ENCODE results near the gene MYRIP. TPM values are rescaled to one million over a fixed set of nuclear protein-coding genes. Genes with fewer than 3 reads are reported as not detected.

MYRIP gene
- total and polyA plus RNA-seq, 10 of the 15 experiments (the other 5 are each of a cell fraction or from before 2014, with no cell fraction given): 0.03 to 0.08 (median 0.04) TPM; not detected in 6

DNA sequence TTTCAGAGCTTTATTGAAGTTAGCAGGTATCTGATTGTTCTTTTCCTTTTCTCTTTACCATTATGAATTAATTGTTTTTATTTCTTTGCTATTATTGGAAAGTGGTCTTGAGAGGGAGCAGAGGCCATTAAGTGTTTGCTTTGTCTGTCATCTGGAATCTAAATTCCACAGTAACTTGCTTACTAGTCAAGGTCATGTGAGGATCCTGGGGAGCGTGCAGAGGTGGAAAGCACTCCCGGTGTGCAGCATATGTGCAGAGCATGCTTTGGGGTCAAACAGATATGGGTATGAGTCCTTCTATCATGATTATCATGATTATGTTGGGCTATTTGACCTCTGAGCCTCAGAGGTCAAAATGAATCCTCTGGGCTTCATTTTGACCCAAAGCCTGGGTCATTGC is 96.4 kb downstream of the MYRIP start:
- intact Hi-C loops (cut with micrococcal nuclease; ENCODE audit: unreplicated experiment): no loop called here
- CTCF ChIA-PET: no interaction called here
- in situ Hi-C loops (cut with MboI): no loop called here
- no peak for DNase-seq (ENCODE audit: low read depth, low spot score)
- Histone ChIP-seq H3K79me2 (ENCODE audit: control insufficient read depth, insufficient read depth, low read length) (no peaks in the 10 kb centered on the region), H3K27me3 (replicated peaks in 1 of 2; ENCODE audit: control insufficient read depth in 2 of 2, insufficient read depth in 2 of 2, low read length in 1 of 2) (no peaks in the 10 kb centered on the region), H3K9me3 (replicated peaks; ENCODE audit: control insufficient read depth, insufficient read depth, low read length) (no peaks in the 10 kb centered on the region), H3K4me1 (ENCODE audit: control insufficient read depth, insufficient read depth, low read length) (no peaks in the 10 kb centered on the region), H3K36me3 (ENCODE audit: control insufficient read depth in 2 of 2, insufficient read depth in 2 of 2, low read length in 1 of 2) (no peaks in the 10 kb centered on the region), H2AFZ (ENCODE audit: control insufficient read depth, low read depth, low read length) (no peak overlapping the region), H3K27ac (ENCODE audit: control insufficient read depth, insufficient read depth) (no peak overlapping the region), H3K4me2 (ENCODE audit: control insufficient read depth, insufficient read depth) (no peak overlapping the region), H3K4me3 (no peak overlapping the region), H3K9ac (ENCODE audit: control insufficient read depth, insufficient read depth, low read length) (no peak overlapping the region), H4K20me1 (ENCODE audit: control insufficient read depth, insufficient read depth) (no peaks in the 10 kb centered on the region)
- WGBS (ENCODE audit: insufficient coverage, insufficient replicate concordance, low lambda C conversion rate, missing lambda C conversion rate): 18% methylated on average over 2 of the region's 2 CpGs
- SMC1A ChIA-PET (ENCODE audit: uncharacterized antibody, unreplicated experiment): no interaction called here
- no peak for FAIRE-seq
- no TSS peak for BruUV-seq (replicated peaks)
- POLR2A ChIA-PET: no interaction called here
- TF ChIP-seq TARDBP (IDR thresholded peaks at IDR 0.05; ENCODE audit: borderline replicate concordance) (no peak), EGR1 (IDR thresholded peaks at IDR 0.05; ENCODE audit: borderline replicate concordance in 1 of 2, low read depth in 2 of 2, low read length in 2 of 2) (no peak), NBN (IDR thresholded peaks at IDR 0.05) (no peak), WRNIP1 (IDR thresholded peaks at IDR 0.05; ENCODE audit: borderline replicate concordance, low read depth, low read length) (no peak), NR2C2 (IDR thresholded peaks at IDR 0.05; ENCODE audit: borderline replicate concordance, control insufficient read depth, insufficient read length, low read depth) (no peak), NRF1 (conservative IDR thresholded peaks at IDR 0.05; ENCODE audit: low read depth, low read length) (no peak), ELK1 (IDR thresholded peaks at IDR 0.05; ENCODE audit: low read depth, low read length) (no peak), JUNB (IDR thresholded peaks at IDR 0.05) (no peak), PAX5 (IDR thresholded peaks at IDR 0.05; ENCODE audit: borderline replicate concordance, low read depth, low read length) (no peak), SKIL (IDR thresholded peaks at IDR 0.05; ENCODE audit: low read depth, poor library complexity, severe bottlenecking) (no peak), SREBF1 (IDR thresholded peaks at IDR 0.05; ENCODE audit: low read length) (no peak)
- TF ChIP-seq, protein P1, sequence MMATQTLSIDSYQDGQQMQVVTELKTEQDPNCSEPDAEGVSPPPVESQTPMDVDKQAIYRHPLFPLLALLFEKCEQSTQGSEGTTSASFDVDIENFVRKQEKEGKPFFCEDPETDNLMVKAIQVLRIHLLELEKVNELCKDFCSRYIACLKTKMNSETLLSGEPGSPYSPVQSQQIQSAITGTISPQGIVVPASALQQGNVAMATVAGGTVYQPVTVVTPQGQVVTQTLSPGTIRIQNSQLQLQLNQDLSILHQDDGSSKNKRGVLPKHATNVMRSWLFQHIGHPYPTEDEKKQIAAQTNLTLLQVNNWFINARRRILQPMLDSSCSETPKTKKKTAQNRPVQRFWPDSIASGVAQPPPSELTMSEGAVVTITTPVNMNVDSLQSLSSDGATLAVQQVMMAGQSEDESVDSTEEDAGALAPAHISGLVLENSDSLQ (IDR thresholded peaks at IDR 0.05): no peak
- RAD21 ChIA-PET (ENCODE audit: unreplicated experiment): no interaction called here
- no peak for ATAC-seq

All from GM12878 (cell line).